ENCODE results near the gene TMEM219.

Gene TMEM219

DNA sequence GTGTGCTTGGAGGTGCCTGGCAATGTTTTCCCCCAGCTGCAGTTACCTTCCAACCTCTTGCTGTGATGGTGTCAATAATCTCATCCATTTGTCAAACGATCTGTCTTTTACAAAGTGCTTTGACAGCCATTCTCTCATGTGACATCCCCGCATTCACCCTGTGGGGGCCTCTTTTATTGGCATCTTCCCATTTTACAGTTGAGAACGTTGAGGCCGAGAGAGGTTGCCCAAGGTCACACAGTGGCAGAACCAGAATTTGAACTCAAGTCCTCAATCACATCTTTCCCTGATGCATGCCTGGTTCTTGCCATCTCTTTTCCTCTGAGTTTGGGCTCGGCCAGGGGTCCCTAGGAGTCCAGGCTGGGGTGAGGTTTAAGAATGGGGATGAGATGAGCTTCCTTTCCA, 13.3 kb downstream of the TMEM219 start:
- no peak for DNase-seq (ENCODE audit: low read depth)
- peak overlapping the region; percentile 95 for H3K4me3 ChIP-seq (ENCODE audit: control insufficient read depth, low read depth, low read length)
- TF ChIP-seq, protein P1, sequence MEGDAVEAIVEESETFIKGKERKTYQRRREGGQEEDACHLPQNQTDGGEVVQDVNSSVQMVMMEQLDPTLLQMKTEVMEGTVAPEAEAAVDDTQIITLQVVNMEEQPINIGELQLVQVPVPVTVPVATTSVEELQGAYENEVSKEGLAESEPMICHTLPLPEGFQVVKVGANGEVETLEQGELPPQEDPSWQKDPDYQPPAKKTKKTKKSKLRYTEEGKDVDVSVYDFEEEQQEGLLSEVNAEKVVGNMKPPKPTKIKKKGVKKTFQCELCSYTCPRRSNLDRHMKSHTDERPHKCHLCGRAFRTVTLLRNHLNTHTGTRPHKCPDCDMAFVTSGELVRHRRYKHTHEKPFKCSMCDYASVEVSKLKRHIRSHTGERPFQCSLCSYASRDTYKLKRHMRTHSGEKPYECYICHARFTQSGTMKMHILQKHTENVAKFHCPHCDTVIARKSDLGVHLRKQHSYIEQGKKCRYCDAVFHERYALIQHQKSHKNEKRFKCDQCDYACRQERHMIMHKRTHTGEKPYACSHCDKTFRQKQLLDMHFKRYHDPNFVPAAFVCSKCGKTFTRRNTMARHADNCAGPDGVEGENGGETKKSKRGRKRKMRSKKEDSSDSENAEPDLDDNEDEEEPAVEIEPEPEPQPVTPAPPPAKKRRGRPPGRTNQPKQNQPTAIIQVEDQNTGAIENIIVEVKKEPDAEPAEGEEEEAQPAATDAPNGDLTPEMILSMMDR (IDR thresholded peaks at IDR 0.05; ENCODE audit: control insufficient read depth, insufficient read depth, low read depth, low read length, missing control alignments) = no peak

DNA sequence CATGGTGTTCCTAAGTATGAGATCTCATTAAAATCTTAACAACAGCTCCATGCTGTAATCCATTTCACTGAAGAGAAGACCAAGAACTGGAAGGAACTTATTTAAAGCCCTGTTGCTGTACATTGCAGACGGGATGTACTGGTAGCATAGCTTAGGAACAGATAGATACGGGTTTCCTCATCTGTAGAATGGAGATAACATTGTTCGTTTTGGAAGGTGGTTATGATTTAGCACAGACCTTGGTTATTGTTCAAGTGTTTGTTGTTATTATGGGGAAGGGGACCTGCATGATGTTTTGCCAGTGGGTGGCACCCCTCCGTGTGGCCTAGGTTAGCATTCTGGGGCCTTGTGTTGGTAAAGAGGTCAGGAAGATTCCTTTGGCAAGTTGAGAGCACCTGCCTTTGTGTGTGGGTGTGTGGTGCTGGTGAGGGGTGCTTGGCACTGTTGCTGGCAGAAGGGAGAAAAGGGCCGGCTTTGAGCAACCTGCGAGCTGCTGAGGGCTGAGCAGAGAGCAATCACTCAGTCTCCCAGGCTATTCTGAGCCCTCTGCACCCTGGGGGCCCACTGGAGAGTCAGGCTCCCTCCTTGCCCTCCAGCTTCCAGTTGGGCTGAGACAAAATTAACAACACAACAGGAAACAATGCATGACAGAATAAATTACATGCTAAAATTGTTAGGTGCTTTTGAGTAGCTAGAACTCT, 14.1 kb downstream of the TMEM219 start:
- DNase-seq (ENCODE audit: low read depth) = no peak
- H3K4me3 ChIP-seq (ENCODE audit: control insufficient read depth, low read depth, low read length) = peak overlapping the region; percentile 95

DNA sequence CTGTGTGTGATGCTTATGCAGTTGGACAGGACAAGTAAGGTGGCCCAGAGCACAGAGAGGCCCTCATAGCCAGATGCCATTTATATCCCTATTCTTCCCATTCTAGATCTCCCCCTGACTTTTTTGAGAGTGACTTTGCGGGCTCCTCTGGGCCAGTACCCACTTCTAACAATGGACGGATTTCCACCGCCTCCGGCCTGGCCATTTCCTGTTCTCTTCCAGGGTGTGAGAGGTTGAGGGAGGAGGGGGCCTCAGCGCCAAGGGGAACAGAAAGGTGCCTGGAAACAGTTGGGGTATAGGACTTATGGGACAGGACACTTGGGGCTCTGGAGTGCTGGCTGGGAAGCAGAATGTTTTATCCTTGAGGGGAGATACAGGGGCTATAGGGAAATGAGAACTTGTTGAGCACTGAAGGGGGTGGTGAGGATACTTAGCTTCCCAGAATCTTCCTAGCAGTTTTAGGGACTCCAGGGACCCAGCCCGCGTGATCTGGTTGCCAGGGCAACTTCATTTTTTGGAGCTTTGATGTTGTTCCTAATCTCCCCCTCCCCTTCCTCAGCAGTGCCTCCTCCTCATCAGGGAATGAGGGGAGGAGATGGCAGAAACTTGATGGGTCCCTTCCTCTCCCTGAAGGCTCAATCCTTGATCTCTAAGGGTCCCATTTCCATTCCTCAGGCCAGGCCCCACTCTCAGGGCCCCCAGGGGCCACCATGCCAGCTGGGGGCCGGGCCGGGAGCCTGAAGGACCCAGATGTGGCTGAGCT, 15.4 kb downstream of the TMEM219 start:
- no peak overlapping the region for H3K4me3 ChIP-seq (ENCODE audit: control insufficient read depth, low read depth, low read length)

More for the DNA sequence above, 14.1 kb downstream of the TMEM219 start:
- TF ChIP-seq, protein P1 (IDR thresholded peaks at IDR 0.05; ENCODE audit: control insufficient read depth, insufficient read depth, low read depth, low read length, missing control alignments) = no peak

DNA sequence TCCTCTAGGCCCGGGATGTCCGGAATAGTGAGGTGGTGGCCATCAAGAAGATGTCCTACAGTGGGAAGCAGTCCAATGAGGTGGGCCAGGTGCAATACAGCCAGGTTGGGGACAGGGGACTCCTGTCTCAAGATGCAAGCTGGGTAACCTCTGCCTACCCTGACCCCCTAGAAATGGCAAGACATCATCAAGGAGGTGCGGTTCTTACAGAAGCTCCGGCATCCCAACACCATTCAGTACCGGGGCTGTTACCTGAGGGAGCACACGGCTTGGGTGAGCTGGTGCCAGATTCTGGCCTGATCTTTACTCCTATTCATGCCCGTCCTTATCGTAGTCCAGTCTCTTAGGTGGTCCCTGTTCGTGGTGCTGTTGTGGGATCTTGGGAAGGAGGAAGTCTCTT, 16.2 kb downstream of the TMEM219 start:
- no peak overlapping the region for H3K4me3 ChIP-seq (ENCODE audit: control insufficient read depth, low read depth, low read length)
- TF ChIP-seq, protein P1 (IDR thresholded peaks at IDR 0.05; ENCODE audit: control insufficient read depth, insufficient read depth, low read depth, low read length, missing control alignments) = no peak
- no peak for DNase-seq (ENCODE audit: low read depth)

More for the DNA sequence above, 15.4 kb downstream of the TMEM219 start:
- TF ChIP-seq, protein P1 (IDR thresholded peaks at IDR 0.05; ENCODE audit: control insufficient read depth, insufficient read depth, low read depth, low read length, missing control alignments) = no peak
- DNase-seq (ENCODE audit: low read depth) = no peak

DNA sequence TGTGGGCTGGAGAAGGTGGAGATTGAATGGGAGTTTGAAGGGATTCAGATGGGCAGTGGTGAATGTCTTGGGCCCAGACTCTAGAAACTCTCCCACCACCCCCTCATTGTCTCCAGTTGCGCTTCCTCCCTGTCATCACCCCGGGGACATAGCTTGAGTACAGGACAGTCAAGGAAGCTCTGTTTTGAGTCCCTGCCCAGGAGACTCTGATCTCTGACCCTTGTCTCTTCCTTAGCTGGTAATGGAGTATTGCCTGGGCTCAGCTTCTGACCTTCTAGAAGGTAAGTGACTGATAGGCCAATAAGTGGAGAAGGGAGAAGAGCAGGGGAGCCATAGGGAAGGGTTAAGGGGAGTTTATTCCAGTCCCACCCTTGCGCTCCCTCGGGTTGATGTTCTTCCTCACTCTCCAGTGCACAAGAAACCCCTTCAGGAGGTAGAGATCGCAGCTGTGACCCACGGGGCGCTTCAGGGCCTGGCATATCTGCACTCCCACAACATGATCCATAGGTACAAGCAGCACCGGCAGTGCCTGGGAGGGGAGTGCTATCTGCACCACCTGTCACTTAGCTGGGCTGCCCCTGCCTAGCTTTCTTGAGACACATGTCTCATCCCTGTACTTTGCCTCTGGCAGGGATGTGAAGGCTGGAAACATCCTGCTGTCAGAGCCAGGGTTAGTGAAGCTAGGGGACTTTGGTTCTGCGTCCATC, 16.8 kb downstream of the TMEM219 start:
- no peak for DNase-seq (ENCODE audit: low read depth)
- TF ChIP-seq, protein P1 (IDR thresholded peaks at IDR 0.05; ENCODE audit: control insufficient read depth, insufficient read depth, low read depth, low read length, missing control alignments) = no peak
- no peak overlapping the region for H3K4me3 ChIP-seq (ENCODE audit: control insufficient read depth, low read depth, low read length)

DNA sequence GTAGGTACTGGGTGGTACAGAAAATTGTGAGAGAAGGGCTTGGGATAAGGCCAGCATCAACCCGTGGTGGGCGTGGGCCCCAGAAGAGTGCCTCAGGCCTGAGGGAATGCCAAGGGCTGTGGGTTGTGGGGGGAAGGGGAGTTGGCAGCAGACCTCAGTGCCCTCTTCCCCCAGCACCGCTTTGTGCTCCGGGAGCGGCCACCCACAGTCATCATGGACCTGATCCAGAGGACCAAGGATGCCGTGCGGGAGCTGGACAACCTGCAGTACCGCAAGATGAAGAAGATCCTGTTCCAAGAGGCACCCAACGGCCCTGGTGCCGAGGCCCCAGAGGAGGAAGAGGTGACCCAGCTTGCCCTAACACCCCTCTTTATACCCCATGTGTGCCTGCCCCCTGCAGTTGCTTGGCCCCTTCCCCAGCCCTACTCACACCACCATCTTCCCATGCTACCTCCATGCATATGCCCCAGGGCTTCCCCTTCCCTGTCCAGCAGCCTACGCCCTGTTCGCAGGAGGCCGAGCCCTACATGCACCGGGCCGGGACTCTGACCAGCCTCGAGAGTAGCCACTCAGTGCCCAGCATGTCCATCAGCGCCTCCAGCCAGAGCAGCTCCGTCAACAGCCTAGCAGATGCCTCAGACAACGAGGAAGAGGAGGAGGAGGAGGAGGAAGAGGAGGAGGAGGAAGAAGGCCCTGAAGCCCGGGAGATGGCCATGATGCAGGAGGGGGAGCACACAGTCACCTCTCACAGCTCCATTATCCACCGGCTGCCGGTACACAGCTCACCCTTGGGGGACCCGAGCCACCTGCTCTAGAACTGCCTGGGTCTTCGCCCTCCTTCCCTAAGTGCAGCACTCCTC, 20.9 kb downstream of the TMEM219 start:
- no peak overlapping the region for H3K4me3 ChIP-seq (ENCODE audit: control insufficient read depth, low read depth, low read length)
- TF ChIP-seq, protein P1 (IDR thresholded peaks at IDR 0.05; ENCODE audit: control insufficient read depth, insufficient read depth, low read depth, low read length, missing control alignments) = no peak
- DNase-seq (ENCODE audit: low read depth) = no peak
